Measurements from ENCODE around the gene LGALS3.

The LGALS3 gene

DNA sequence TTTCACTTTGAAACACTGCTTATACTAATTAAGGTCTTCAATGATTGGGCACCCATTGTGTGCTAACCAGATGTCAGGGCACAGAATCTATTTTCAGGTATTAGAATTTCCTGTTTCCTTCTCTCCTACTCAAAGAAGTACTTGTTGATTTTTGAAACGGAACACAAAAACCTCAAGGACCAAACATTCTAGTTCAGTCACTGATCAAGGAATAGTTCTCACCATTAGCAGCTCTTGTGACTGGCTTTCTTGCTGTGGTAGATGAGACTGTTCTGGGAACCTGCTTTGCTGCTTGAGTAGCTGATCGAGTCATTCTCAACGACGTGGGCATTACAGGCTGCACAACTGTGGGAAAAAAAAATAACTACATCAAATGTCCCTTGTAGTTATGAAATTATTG lies 51.4 kb downstream of the LGALS3 start:
- in situ Hi-C loops (cut with MboI; ENCODE audit: low sequenced_read_pairs): no loop called here

DNA sequence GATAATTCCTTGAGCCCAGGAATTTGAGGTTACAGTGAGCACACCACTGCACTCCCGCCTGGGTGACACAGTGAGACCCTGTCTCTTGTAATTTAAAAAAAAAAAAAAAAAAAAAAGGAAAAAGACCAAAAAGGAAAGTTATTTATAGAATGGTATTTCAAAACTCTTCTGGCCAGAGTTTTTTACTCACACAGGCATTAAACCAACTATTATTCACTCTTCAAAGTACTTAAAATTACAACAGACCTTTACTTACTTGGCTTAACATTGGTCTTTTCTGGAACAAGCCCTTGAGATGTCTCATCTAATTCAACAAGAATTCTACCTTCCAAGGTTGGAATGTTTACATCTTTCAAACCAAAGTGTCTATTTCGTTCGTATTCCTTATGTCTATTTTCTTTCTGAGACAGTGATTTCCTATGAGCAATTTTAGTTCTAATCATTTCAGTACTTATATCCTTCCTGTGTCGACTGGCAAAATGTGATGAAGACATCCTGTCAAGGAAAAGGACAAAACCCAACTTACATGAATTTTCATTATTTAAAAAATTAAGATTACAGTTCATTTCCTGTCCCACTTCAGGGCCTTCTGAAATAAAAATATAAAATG lies 59.7 kb downstream of the LGALS3 start:
- in situ Hi-C loops (cut with MboI; ENCODE audit: low sequenced_read_pairs): no loop called here

DNA sequence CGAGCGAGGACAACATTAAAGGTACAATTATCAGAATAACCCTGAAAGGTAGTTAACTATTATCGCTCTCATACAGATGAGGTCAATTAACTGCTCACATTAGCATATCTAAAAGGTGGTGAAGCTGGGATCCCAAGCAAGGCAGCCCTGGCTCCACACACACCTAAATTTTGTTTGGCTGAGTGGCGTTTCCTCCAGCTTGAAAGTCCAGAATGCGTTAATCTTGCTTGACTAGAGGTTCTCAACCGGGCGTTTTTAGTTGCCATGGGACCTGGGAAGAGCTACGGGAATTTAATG lies 61.8 kb downstream of the LGALS3 start:
- in situ Hi-C loops (cut with MboI; ENCODE audit: low sequenced_read_pairs): no loop called here

DNA sequence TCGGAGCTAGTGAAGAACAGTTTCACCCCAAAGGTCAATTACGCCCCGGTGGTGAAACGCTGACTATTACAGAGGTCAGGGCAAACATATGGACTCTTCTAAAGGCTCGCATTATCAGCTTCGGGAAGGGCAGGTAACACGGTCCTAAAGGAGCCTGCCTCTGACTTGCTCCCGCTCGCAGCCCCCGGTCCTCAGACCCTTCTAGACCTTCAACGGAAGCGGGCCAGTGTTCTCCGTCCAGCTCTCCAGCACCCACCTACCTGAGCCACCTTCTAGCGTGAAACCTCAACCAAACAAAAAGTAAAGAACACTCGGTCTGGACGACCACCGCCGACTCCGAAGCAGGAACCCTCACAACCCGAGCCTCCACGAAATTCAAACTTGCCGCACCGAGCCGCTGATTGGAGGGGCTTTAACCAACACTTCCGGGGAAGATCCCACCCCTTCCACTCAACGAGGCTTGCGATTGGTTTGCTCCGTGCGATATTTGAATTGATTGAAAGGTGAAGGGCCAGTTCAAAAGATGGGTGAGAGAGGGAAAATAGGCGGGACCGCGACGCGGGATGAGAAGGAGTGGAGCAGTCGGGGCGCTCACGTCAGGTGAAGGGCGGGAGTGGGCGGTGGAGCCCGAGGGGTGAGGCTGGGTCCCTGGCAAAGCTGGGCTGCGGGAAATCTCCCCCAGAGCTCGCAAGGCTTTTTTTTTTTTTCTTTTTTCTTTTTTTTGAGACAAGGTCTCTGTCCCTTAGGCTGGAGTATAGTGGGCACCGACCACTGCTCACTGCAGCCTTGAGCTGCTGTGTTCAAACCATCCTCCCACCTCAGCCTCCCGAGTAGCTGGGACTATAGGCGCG lies 62.4 kb downstream of the LGALS3 start, which contains the start of gene DLGAP5:
Gene DLGAP5, minus strand, starts transcription at position 383 of the 851 bp plus-strand sequence. CDS start 2,406 bp downstream, outside the sequence.
- in situ Hi-C loops (cut with MboI; ENCODE audit: low sequenced_read_pairs): no loop called here

DNA sequence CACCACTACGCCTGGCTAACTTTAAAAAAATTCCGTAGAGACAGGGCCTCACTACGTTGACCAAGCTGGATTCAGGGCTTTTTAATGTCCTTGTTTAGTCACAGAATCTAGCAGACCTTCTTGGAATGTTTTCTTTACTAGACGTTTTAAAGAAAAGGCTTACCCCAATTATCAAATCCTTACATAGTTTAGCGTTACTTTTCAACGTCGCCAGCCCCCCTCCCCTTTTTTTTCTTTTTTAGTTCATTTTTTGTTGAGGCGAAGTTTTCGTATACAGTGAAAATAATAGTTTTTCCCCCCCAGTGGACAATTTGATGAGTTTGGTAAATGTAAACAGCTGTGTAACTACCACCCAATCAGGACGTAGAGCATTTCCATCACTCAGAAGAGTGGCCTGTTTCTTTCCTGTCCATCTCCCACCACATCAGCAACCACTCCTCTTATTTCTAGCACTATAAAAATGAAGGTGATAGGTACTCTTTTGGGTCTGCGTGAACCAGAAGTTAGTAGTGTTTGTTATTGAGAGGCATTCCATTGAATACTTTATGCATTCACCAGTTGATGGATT lies 63.1 kb downstream of the LGALS3 start:
- in situ Hi-C loops (cut with MboI; ENCODE audit: low sequenced_read_pairs): no loop called here

DNA sequence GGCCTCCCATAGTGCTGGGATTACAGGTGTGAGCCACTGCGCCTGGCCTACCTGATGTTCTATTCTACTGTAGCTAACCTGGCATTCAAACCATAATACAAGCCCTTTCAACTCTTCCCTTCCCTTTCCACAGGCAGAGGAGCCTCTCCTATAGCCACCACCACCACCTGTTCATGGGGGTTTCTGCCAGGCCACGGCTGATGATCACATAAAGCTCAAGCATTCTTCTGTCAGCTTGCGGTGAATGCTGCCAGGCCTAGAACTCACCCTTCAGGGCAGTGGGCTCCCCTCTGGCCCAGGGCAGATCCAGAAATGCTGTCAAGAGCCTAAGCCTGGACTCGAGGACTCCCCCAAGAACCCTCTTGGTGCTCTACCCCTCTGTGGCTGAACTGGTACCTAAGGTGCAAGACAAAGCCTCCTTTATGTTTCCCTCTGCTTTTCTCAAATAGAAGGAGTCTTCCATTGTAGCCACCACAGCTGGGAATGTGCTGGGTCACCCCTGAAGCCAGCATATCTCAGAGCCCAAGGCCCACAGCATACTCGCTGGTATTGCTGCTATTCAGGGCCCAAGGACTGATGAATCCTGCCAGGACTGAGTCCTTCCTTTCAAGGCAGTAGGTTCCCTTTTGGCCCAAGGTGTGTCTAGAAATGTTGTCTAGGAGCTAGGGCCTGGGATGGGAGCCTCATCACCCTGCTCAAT lies 65.8 kb downstream of the LGALS3 start:
- in situ Hi-C loops (cut with MboI; ENCODE audit: low sequenced_read_pairs): no loop called here
